IPS-18c (cell line): ENCODE results near the gene ARHGAP26.
"Not testable (repeated sequence)": the region's sequence is repeated elsewhere in the genome, so short reads cannot be mapped to it uniquely, and the experiment has no call there.

Experiments
- H3K4me3 ChIP-seq: 2 replicates; pipeline ENCODE4 v1.7.0; 2013; ENCODE audit warnings: low read depth, mild to moderate bottlenecking, low read length, moderate library complexity; ENCODE audit not compliant: insufficient read depth
- H3K9me3 ChIP-seq: one replicate; pipeline ENCODE4 v1.6.1; 2013; ENCODE audit warnings: mild to moderate bottlenecking, low read length, moderate library complexity; ENCODE audit not compliant: control insufficient read depth, insufficient read depth

The ARHGAP26 gene

GRCh38 chr5:142981475-142981874 lies 211.3 kb downstream of the ARHGAP26 start:
- H3K4me3 ChIP-seq, result no peak overlapping the region
- H3K9me3 ChIP-seq, result no peaks in the 10 kb centered on the region

- Histone ChIP-seq H3K4me3 (no peak overlapping the region; the same call in 1 of the 2 replicates), H3K9me3 (no peaks in the 10 kb centered on the region)
Observed at GRCh38 chr5:142981886-142982820, 212.0 kb downstream of the ARHGAP26 start.

- no peaks in the 10 kb centered on the region for H3K9me3 ChIP-seq
- H3K4me3 ChIP-seq, result no peak overlapping the region
Observed at GRCh38 chr5:142982821-142983200, 212.6 kb downstream of the ARHGAP26 start.

- H3K9me3 ChIP-seq, result no peaks in the 10 kb centered on the region
- no peak overlapping the region for H3K4me3 ChIP-seq
Observed at GRCh38 chr5:142984011-142984410, 213.8 kb downstream of the ARHGAP26 start.

GRCh38 chr5:142984525-142984924 lies 214.3 kb downstream of the ARHGAP26 start:
- H3K4me3 ChIP-seq, result no peak overlapping the region
- H3K9me3 ChIP-seq, result no peaks in the 10 kb centered on the region

GRCh38 chr5:142989270-142989669 lies 219.1 kb downstream of the ARHGAP26 start:
- H3K4me3 ChIP-seq, H3K9me3 ChIP-seq: not testable (repeated sequence)

GRCh38 chr5:142990073-142990472 lies 219.9 kb downstream of the ARHGAP26 start:
- not testable (repeated sequence) for H3K9me3 ChIP-seq, H3K4me3 ChIP-seq

- Histone ChIP-seq H3K4me3 (no peak overlapping the region), H3K9me3 (peaks cover 7% of the 10 kb centered on the region)
Observed at GRCh38 chr5:142994218-142994617, 224.0 kb downstream of the ARHGAP26 start.

GRCh38 chr5:142995621-142996020 lies 225.4 kb downstream of the ARHGAP26 start:
- not testable (repeated sequence) for H3K9me3 ChIP-seq, H3K4me3 ChIP-seq

GRCh38 chr5:142997591-142997990 lies 227.4 kb downstream of the ARHGAP26 start:
- H3K4me3 ChIP-seq, result no peak overlapping the region
- no peaks in the 10 kb centered on the region for H3K9me3 ChIP-seq

GRCh38 chr5:142998316-142999020 lies 228.3 kb downstream of the ARHGAP26 start:
- Histone ChIP-seq H3K4me3 (no peak overlapping the region), H3K9me3 (no peaks in the 10 kb centered on the region)

GRCh38 chr5:143000551-143000950 lies 230.4 kb downstream of the ARHGAP26 start:
- H3K4me3 ChIP-seq, H3K9me3 ChIP-seq: not testable (repeated sequence)

GRCh38 chr5:143001764-143002351 lies 231.7 kb downstream of the ARHGAP26 start:
- Histone ChIP-seq H3K4me3 (no peak overlapping the region), H3K9me3 (no peaks in the 10 kb centered on the region)

GRCh38 chr5:143002459-143003327 lies 232.5 kb downstream of the ARHGAP26 start:
- no peak overlapping the region for H3K4me3 ChIP-seq
- no peaks in the 10 kb centered on the region for H3K9me3 ChIP-seq

GRCh38 chr5:143003328-143003636 lies 233.1 kb downstream of the ARHGAP26 start:
- no peaks in the 10 kb centered on the region for H3K9me3 ChIP-seq

GRCh38 chr5:143004361-143005145 lies 234.4 kb downstream of the ARHGAP26 start:
- Histone ChIP-seq H3K4me3 (no peak overlapping the region), H3K9me3 (no peaks in the 10 kb centered on the region)

More at GRCh38 chr5:143003328-143003636, 233.1 kb downstream of the ARHGAP26 start:
- H3K4me3 ChIP-seq, result no peak overlapping the region
